Neuron (in vitro differentiated cells): Measurements from ENCODE around the gene WAPL.

Experiments
- H2AFZ ChIP-seq: one replicate; pipeline ENCODE4 v1.6.1; 2013; ENCODE audit warnings: low read depth, mild to moderate bottlenecking, inconsistent platforms, low read length, moderate library complexity
- H3K27me3 ChIP-seq: one replicate; pipeline ENCODE4 v1.6.1; 2013; ENCODE audit warnings: low read length; ENCODE audit not compliant: insufficient read depth
- H3K36me3 ChIP-seq: one replicate; pipeline ENCODE4 v1.6.1; 2013; ENCODE audit warnings: low read length; ENCODE audit not compliant: insufficient read depth
- H3K4me1 ChIP-seq: one replicate; pipeline ENCODE4 v1.6.1; 2013; ENCODE audit warnings: low read length; ENCODE audit not compliant: insufficient read depth
- H3K4me3 ChIP-seq: 2 replicates; pipeline ENCODE4 v1.5.1; 2013; ENCODE audit warnings: mild to moderate bottlenecking, low read length, moderate library complexity
- H3K9me3 ChIP-seq: one replicate; pipeline ENCODE4 v1.6.1; 2013; ENCODE audit warnings: low read length

WAPL gene

DNA sequence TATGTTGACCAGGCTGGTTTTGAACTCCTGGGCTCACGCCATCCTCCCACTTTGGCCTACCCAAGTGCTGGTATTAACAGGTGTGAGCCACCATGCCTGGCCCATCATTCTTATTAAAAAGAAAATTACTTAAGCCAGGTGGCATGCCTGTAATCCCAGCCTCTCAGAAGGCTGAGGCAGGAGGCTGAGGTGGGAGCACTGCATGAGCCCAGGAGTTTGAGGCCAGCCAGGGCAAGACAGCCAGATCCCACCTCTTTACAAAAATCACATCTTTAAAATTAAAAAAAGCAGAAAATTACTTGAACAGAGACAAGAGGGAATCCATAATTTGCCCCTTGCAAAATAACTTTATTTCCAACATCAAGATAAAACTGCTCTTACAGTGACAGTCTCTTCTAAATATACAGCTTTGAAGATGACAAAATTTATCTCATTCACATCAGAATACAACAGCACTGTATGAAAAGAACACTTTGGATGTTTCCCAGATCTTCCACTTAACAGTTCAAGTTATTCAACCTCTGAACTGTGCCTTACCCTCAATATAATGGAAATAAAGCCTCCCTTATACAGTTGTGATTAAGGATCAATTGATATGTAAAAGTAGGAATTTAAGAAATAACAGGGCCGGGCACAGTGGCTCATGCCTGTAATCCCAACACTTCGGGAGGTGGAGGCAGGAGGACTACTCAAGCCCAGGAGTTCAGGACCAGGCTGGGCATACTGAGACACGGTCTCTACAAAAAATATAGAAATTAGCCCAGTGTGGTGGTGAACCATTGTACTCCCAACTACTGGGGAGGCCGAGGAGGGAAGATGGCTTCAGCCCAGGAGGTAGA, 10.3 kb downstream of the WAPL start:
- Histone ChIP-seq H3K4me3 (no peak overlapping the region), H3K27me3 (no peaks in the 10 kb centered on the region), H3K9me3 (peaks cover 2% of the 10 kb centered on the region), H3K4me1 (no peaks in the 10 kb centered on the region), H3K36me3 (peaks cover 56% of the 10 kb centered on the region), H2AFZ (no peak overlapping the region)

DNA sequence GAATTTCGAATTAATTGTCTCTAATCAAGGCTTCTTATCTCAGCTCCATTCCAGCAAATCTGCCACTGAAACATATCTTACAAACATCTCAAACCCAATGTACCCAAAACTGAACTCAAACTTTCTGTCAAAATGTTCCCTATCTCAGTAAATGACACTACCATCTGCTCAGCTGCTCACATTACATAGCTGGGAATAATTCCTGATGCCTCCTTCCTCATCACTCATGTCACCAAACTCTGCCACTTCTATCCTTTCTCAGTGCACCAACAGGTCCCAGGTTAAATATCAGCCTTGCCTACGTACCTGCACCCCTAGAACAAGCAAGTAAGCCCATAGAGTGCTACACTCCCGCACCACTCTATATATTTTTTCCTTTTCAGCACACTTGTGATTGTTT, 12.4 kb downstream of the WAPL start:
- peaks cover 2% of the 10 kb centered on the region for H3K9me3 ChIP-seq
- H3K4me3 ChIP-seq = no peak overlapping the region
- no peaks in the 10 kb centered on the region for H3K27me3 ChIP-seq
- H3K36me3 ChIP-seq = peaks cover 47% of the 10 kb centered on the region
- no peaks in the 10 kb centered on the region for H3K4me1 ChIP-seq
- no peak overlapping the region for H2AFZ ChIP-seq

DNA sequence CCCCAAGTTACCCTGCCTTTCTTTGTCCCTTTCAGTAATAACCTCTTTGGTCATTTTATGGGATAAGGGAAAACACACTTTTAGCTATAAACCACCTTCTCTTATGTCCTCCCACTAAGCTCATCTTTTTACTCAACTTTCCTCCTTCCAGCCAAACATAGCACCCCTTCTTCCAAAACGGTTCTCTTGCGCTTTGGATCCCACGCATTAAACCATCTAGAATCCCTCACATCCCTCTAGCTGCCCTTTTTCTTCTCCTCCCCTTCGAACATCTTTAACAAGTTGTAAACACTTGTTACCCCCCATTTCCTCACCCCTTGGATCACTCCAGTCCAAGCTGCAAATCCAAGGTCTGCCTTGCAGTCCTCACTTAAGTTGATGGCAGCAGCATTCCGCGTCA, 13.4 kb downstream of the WAPL start:
- H3K4me3 ChIP-seq = no peak overlapping the region
- no peaks in the 10 kb centered on the region for H3K4me1 ChIP-seq
- peaks cover 39% of the 10 kb centered on the region for H3K36me3 ChIP-seq
- no peak overlapping the region for H2AFZ ChIP-seq
- peaks cover 2% of the 10 kb centered on the region for H3K9me3 ChIP-seq
- H3K27me3 ChIP-seq = no peaks in the 10 kb centered on the region

DNA sequence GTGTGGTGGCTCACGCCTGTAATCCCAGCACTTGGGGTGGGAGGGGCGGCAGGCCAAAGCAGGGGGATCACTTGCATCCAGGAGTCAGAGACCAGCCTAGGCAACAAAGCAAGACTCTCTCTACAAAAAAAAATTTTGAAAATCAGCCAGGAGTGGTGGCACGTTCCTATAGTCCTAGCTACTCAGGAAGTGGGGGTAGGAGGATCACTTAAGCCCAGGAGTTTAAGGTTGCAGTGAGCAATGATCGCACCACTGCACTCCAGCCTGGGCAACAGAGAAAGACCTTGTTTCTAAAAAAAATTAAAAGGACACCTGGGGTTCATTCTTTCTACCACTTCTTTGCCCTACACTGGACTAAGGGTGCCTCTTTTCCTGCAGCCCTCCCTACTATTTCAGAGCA, 15.1 kb downstream of the WAPL start:
- Histone ChIP-seq H3K9me3 (peaks cover 2% of the 10 kb centered on the region), H3K27me3 (no peaks in the 10 kb centered on the region), H3K4me3 (no peak overlapping the region), H3K36me3 (peaks cover 36% of the 10 kb centered on the region), H3K4me1 (no peaks in the 10 kb centered on the region), H2AFZ (no peak overlapping the region)

DNA sequence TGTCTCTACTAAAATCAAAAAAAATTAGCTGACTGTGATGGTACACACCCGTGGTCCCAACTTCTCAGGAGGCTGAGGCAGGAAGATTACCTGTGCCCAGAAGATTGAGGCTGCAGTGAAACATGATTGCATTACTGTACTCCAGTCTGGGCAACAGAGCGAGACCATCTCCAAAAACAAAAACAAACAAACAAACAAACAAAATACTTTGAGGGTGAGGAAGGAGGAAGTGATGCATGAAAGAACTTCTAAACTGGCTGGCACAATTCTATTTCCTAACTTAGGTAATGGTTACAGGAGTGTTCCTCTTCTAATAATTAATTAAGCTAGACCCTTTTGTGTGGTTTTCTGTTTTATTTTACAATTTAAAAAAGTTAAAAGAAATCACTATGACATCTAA, 15.5 kb downstream of the WAPL start:
- Histone ChIP-seq H3K9me3 (no peaks in the 10 kb centered on the region), H3K36me3 (peaks cover 34% of the 10 kb centered on the region), H3K27me3 (no peaks in the 10 kb centered on the region), H3K4me1 (no peaks in the 10 kb centered on the region), H2AFZ (no peak overlapping the region), H3K4me3 (no peak overlapping the region)

DNA sequence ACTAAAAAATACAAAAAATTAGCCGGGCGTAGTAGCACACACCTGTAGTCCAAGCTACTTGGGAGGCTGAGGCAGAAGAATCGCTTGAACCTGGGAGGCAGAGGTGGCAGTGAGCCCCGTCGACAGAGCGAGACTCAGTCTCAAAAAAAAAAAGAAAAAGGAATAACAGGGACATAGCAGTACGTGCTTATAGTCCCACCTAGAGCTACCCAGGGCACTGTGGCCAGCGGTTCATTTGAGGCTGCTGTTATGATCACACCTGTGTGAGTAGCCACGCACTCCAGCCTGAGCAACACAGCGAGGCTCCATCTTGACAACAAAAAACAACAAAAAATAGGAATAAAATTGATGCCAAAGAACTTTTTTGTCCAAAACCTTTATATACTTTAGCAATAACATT, 17.1 kb downstream of the WAPL start:
- no peak overlapping the region for H2AFZ ChIP-seq
- H3K4me3 ChIP-seq = no peak overlapping the region
- no peaks in the 10 kb centered on the region for H3K27me3 ChIP-seq
- peaks cover 38% of the 10 kb centered on the region for H3K36me3 ChIP-seq
- H3K4me1 ChIP-seq = no peaks in the 10 kb centered on the region
- H3K9me3 ChIP-seq = no peaks in the 10 kb centered on the region

DNA sequence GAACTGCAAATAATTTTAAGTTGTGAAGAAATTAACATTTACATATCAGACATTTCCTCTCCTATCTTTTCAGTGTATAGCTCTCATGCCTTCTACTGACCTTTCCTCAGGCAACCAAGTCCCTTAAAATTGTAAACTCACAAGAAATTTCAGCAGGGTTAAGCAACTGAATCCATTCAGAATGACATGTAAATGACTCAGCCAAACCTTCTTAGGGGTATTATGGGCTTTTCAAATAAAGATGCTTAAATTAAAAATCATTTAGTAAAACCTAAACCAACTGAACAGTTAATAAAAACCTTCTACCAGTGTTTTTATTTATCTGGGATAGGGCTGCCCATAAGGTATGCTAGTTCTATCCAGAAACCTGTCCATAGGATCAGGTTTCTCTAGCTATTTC, 20.7 kb downstream of the WAPL start:
- Histone ChIP-seq H3K4me1 (no peaks in the 10 kb centered on the region), H3K27me3 (no peaks in the 10 kb centered on the region), H2AFZ (no peak overlapping the region), H3K4me3 (no peak overlapping the region), H3K36me3 (peaks cover 61% of the 10 kb centered on the region), H3K9me3 (no peaks in the 10 kb centered on the region)

DNA sequence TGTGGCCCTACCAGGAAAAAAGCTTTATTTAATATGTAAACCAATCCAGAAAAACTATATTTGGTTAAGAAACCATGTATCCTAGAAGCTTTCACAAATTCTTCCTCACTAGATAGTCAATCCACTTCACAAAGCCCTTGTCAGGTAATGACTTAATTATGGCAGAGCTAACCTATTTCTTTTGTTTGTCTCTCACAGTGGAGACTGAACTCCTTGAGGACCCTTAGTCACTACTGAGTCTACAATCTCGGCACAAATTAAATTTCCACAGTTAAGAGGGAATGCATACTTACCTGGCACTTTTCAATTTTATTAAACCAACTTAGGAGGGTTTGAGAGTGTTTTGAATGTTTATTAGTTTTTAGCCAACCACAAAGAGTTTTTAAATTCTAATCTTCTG, 23.0 kb downstream of the WAPL start:
- Histone ChIP-seq H3K9me3 (no peaks in the 10 kb centered on the region), H3K27me3 (no peaks in the 10 kb centered on the region), H3K4me3 (no peak overlapping the region), H3K4me1 (no peaks in the 10 kb centered on the region), H3K36me3 (peaks cover 70% of the 10 kb centered on the region), H2AFZ (no peak overlapping the region)

DNA sequence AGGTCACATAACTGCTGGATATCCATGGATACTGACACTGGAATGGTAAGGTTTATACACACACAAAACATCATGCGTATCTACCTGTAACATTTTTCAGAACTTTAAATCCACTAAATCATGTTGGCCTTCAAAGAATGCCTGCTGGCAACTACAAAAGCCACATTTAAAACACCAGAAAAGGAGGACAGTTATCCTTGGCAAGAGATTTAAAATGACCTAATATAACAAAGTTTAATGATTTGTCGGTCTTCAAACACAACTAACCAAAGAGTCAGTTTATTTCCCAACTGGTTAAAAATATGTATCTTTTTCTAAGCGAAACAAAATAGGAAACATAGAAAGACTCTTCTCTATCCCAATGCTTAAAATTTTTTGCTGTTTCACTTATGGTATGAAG, 24.0 kb downstream of the WAPL start:
- no peak overlapping the region for H3K4me3 ChIP-seq
- no peaks in the 10 kb centered on the region for H3K4me1 ChIP-seq
- H3K9me3 ChIP-seq = no peaks in the 10 kb centered on the region
- H2AFZ ChIP-seq = no peak overlapping the region
- no peaks in the 10 kb centered on the region for H3K27me3 ChIP-seq
- peaks cover 65% of the 10 kb centered on the region for H3K36me3 ChIP-seq

DNA sequence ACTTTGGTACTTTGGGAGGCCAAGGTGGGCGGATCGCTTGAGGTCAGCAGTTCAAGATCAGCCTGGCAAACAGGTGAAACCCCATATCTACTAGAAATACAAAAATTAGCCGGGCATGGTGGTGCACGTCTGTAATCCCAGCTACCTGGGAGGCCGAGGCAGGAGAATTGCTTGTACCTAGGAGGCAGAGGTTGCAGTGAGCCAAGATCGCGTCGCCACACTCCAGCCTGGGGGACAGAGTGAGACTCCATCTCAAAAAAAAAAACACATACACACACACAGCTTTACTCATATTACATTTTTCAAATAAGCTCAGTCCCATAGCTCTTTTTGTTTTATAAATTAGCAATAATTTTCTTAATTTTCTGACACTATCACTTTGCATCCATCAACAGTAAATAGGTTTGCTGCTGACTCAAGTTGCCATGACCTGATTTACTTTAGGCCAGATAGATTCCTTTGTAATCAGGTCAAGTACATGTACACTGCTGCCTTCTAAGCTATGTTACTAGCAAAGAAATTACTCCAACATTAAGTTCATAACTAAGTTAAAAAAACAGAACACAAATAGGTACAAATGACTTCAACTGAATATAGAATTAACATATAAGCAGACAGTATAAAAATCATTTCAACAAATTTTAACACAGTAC, 31.5 kb downstream of the WAPL start:
- H3K9me3 ChIP-seq = peaks cover 1% of the 10 kb centered on the region
- peaks cover 40% of the 10 kb centered on the region for H3K36me3 ChIP-seq
- no peak overlapping the region for H2AFZ ChIP-seq
- H3K4me3 ChIP-seq = no peak overlapping the region
- no peaks in the 10 kb centered on the region for H3K27me3 ChIP-seq
- no peaks in the 10 kb centered on the region for H3K4me1 ChIP-seq

DNA sequence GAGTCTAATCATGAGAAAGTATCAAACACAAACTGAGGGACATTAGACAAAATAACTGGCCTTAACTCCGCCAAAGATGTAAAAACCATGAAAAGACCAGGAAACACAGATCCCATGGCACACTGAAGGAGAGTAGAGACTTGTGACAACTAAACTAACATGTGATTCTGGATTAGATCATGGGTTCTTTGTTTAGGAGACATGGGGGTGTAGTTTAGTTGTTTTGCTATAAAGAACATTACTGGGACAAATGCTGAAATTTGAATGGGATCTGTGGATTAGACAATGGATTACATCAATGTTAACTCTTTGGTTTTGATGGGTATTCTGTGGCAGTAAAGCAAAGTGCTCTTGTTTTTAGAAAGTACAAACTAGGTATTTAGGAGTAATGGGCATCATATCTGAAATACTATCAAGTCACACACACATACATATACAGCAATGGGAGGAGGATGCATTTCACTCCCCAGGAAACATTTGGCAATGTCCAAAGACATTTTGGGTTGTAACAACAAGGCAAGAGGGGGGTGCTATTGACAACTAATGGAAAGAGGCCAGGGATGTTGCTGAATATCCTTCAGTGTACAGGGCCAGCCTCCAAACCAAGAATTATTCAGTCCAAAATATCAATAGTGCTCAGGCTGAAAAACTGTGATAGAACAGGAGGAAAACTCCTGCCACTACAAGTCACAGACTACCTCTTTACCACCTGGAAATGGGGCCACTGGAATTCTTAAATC, 32.4 kb downstream of the WAPL start:
- peaks cover 36% of the 10 kb centered on the region for H3K36me3 ChIP-seq
- H3K9me3 ChIP-seq = peaks cover 1% of the 10 kb centered on the region
- no peak overlapping the region for H3K4me3 ChIP-seq
- no peaks in the 10 kb centered on the region for H3K4me1 ChIP-seq
- no peak overlapping the region for H2AFZ ChIP-seq
- no peaks in the 10 kb centered on the region for H3K27me3 ChIP-seq

DNA sequence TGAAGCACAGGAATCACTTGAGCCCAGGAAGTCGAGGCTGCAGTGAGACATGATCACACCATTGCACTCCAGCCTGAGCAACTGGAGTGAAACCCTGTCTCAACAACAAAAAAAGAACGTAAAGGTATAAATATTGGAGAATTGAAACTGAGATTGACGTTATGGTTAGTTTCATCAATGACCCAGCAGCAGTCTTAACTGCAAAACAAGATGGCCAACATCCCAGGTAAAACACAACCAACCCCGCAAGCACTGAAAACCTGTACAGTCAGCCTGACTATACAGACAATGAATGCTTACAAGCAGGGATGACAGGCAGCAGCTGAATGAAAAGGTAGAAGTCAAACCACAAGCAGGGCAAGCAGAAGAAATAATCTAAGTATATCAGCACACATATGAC, 34.7 kb downstream of the WAPL start:
- no peak overlapping the region for H3K4me3 ChIP-seq
- no peak overlapping the region for H2AFZ ChIP-seq
- H3K27me3 ChIP-seq = no peaks in the 10 kb centered on the region
- no peaks in the 10 kb centered on the region for H3K4me1 ChIP-seq
- H3K9me3 ChIP-seq = peaks cover 1% of the 10 kb centered on the region
- H3K36me3 ChIP-seq = peaks cover 43% of the 10 kb centered on the region

DNA sequence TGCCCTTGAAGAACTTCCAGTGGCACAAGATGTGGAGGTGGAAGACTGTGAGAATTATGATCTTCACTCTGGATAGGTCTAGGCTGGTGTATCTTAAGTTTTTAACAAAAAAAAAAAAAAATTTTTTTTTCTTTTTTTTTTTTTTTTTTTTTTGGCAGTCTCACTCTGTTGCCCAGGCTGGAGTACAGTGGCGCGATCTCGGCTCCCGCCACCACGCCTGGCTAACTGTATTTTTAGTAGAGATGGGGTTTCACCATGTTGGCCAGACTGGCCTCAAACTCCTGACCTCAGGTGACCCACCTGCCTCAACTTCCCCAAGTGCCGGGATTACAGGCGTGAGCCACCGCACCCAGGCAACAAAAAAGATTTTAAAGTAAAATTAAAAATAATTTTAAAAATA, 37.9 kb downstream of the WAPL start:
- Histone ChIP-seq H2AFZ (no peak overlapping the region), H3K4me3 (no peak overlapping the region), H3K4me1 (no peaks in the 10 kb centered on the region), H3K9me3 (no peaks in the 10 kb centered on the region), H3K36me3 (peaks cover 34% of the 10 kb centered on the region), H3K27me3 (no peaks in the 10 kb centered on the region)
